DND-41 (cell line): ENCODE data around the gene CLNK.

ENCODE experiments used
- ATAC-seq: fragments of 200-7000 bp; cut with Tn5 transposase; 3 replicates; pipeline ENCODE4 v1.9.1; 2021; ENCODE audit warnings: low read depth; ENCODE audit not compliant: insufficient read depth
- DNase-seq: peaks from one replicate; pipeline ENCODE4 v3.0.0-alpha.2; 2020
- H2AFZ ChIP-seq: 2 replicates; pipeline ENCODE4 v1.6.0; 2012; ENCODE audit warnings: low read depth, low read length
- H3K27ac ChIP-seq: 2 replicates; pipeline ENCODE4 v1.5.1; 2012; ENCODE audit warnings: low read length, inconsistent platforms
- H3K27me3 ChIP-seq: fragments of 200-600 bp; sonication (generic); 2 replicates; pipeline ENCODE4 v1.6.0; 2012; ENCODE audit warnings: low read length, mild to moderate bottlenecking, inconsistent platforms; ENCODE audit not compliant: insufficient read depth, poor library complexity
- H3K36me3 ChIP-seq: 2 replicates; pipeline ENCODE4 v1.5.1; 2012; ENCODE audit warnings: low read length, inconsistent platforms; ENCODE audit not compliant: insufficient read depth
- H3K4me1 ChIP-seq: 2 replicates; pipeline ENCODE4 v1.5.1; 2012; ENCODE audit warnings: mild to moderate bottlenecking, low read length; ENCODE audit not compliant: insufficient read depth
- H3K4me2 ChIP-seq: 2 replicates; pipeline ENCODE4 v1.6.0; 2012; ENCODE audit warnings: mild to moderate bottlenecking, moderate library complexity, low read length, inconsistent platforms; ENCODE audit not compliant: insufficient read depth
- H3K4me3 ChIP-seq, 2 experiments: fragments of 200-600 bp in 1 of 2; shearing (Covaris generic) in 1 of 2; 2 replicates each; pipeline ENCODE4 v1.5.1; 2012 to 2016; ENCODE audit warnings: inconsistent platforms in 2 of 2, low read length in 2 of 2, mild to moderate bottlenecking in 2 of 2, low read depth in 1 of 2, moderate library complexity in 1 of 2
- H3K79me2 ChIP-seq: 2 replicates; pipeline ENCODE4 v1.6.0; 2012; ENCODE audit warnings: low read length, inconsistent platforms; ENCODE audit not compliant: insufficient read depth
- H3K9ac ChIP-seq: 2 replicates; pipeline ENCODE4 v1.6.0; 2012; ENCODE audit warnings: low read depth, mild to moderate bottlenecking, inconsistent platforms, low read length, moderate library complexity
- H3K9me3 ChIP-seq: 2 replicates; pipeline ENCODE4 v1.5.1; 2012; ENCODE audit warnings: low read length, moderate library complexity, mild to moderate bottlenecking, inconsistent platforms; ENCODE audit not compliant: insufficient read depth, severe bottlenecking
- H4K20me1 ChIP-seq: 2 replicates; pipeline ENCODE4 v1.6.0; 2012; ENCODE audit warnings: low read length; ENCODE audit not compliant: insufficient read depth
- CTCF ChIP-seq: IDR thresholded peaks from 2 replicates; pipeline ENCODE4 v1.5.1; 2012; ENCODE audit warnings: borderline replicate concordance, low read length, moderate library complexity, mild to moderate bottlenecking; ENCODE audit not compliant: poor library complexity, severe bottlenecking; ENCODE audit errors: extremely low read depth
- EZH2 ChIP-seq: IDR thresholded peaks from 3 replicates; pipeline ENCODE4 v1.6.1; 2012; ENCODE audit warnings: borderline replicate concordance, low read depth, mild to moderate bottlenecking, moderate library complexity, low read length, inconsistent platforms; ENCODE audit not compliant: severe bottlenecking

Gene CLNK

GRCh38 chr4:10582059-10582686 is 102.4 kb downstream of the CLNK start:
- TF ChIP-seq CTCF (peak; percentile 88), EZH2 (no peak)
- no peak; the same call in 2 of the 3 replicates for ATAC-seq
- no peak overlapping the region for H2AFZ ChIP-seq
- peaks cover 20% of the 10 kb centered on the region for H3K4me1 ChIP-seq
- no peaks in the 10 kb centered on the region for H3K36me3 ChIP-seq
- H3K79me2 ChIP-seq, result no peaks in the 10 kb centered on the region
- H3K27ac ChIP-seq, result no peak overlapping the region
- peak; percentile 42 for DNase-seq
- H3K4me3 ChIP-seq, result no peak overlapping the region
- no peaks in the 10 kb centered on the region for H3K9me3 ChIP-seq
- no peaks in the 10 kb centered on the region for H3K27me3 ChIP-seq
- H3K4me2 ChIP-seq, result no peak overlapping the region
- H4K20me1 ChIP-seq, result no peaks in the 10 kb centered on the region
- no peak overlapping the region for H3K9ac ChIP-seq

- Histone ChIP-seq H3K79me2 (no peaks in the 10 kb centered on the region), H4K20me1 (no peaks in the 10 kb centered on the region), H3K27me3 (no peaks in the 10 kb centered on the region), H3K4me1 (peaks cover 14% of the 10 kb centered on the region), H2AFZ (no peak overlapping the region), H3K36me3 (no peaks in the 10 kb centered on the region), H3K27ac (no peak overlapping the region), H3K4me2 (no peak overlapping the region), H3K9ac (no peak overlapping the region), H3K4me3 (no peak overlapping the region), H3K9me3 (no peaks in the 10 kb centered on the region)
- DNase-seq (no peak), ATAC-seq (no peak)
- TF ChIP-seq EZH2 (no peak), CTCF (no peak)
Observed at GRCh38 chr4:10581022-10581421, 103.5 kb downstream of the CLNK start.

- Histone ChIP-seq H3K9me3 (no peaks in the 10 kb centered on the region), H3K4me2 (no peak overlapping the region), H3K27me3 (no peaks in the 10 kb centered on the region), H4K20me1 (no peaks in the 10 kb centered on the region), H3K9ac (no peak overlapping the region), H3K4me1 (peaks cover 12% of the 10 kb centered on the region), H3K27ac (no peak overlapping the region), H2AFZ (no peak overlapping the region), H3K4me3 (no peak overlapping the region), H3K36me3 (no peaks in the 10 kb centered on the region), H3K79me2 (no peaks in the 10 kb centered on the region)
- ATAC-seq, result no peak
- no peak for TF ChIP-seq EZH2
- TF ChIP-seq CTCF, result no peak
- no peak for DNase-seq
Observed at GRCh38 chr4:10579648-10580047, 104.9 kb downstream of the CLNK start.
